NCI-H2029 treated with DMSO at 0.1 percent for 48 hours (cell line): ENCODE data around the gene SLC5A11.
"Not testable (repeated sequence)": the region's sequence is repeated elsewhere in the genome, so short reads cannot be mapped to it uniquely, and the experiment has no call there.

Experiments
- DNase-seq: peaks from one replicate; lab custom pipeline; 2025; lab: John Stamatoyannopoulos, UW

Gene SLC5A11

DNA sequence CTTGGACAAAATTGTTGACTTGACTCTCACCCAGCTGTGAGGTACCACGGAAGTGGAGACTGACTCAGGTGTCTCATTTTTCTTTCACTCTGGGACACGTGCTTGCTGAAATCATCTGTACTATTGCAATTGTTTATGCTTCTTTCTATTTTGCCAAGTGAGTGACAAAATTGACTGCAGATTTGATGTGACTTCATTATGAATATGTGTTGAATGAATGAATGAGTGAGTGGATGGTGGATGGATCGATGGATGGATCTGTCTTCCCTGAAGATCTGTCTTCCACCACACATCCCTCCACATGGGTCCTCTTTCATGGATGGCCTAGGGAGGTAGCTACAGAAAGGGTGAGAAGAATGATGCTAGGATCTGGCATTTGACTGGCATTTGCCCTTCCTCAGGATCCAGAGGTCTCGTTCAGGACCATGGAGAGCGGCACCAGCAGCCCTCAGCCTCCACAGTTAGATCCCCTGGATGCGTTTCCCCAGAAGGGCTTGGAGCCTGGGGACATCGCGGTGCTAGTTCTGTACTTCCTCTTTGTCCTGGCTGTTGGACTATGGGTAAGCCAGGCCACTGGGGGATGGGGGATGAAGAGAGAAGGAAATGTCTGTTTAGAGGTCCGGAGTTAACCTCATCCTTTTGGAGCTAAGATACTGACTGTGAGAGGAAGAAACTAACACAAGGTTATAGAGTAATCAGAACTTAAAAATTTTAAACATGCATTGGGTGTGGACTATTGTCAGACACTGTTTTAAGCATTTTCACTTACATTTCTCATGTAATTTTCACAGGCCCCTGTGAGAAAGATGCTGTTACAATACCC, 12.7 kb downstream of the SLC5A11 start:
- DNase-seq: no peak

DNA sequence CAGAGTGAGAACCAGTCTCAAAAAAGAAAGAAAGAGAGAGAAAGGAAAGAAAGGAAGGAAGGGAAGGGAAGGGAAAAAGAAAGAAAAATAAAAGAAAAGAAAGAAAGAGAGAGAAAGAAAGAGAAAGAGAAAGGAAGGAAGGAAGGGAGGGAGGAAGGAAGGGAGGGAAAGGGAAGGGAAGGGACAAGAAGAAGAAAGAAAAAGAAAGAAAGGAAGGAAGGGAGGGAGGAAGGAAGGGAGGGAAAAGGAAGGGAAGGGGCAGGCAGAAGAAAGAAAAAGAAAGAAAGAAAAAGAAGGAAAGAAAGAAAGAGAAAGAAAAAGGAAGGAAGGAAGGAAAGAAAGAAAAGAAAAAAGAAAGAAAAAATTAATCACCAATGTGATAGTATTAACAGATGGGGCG, 15.7 kb downstream of the SLC5A11 start:
- DNase-seq: no peak

DNA sequence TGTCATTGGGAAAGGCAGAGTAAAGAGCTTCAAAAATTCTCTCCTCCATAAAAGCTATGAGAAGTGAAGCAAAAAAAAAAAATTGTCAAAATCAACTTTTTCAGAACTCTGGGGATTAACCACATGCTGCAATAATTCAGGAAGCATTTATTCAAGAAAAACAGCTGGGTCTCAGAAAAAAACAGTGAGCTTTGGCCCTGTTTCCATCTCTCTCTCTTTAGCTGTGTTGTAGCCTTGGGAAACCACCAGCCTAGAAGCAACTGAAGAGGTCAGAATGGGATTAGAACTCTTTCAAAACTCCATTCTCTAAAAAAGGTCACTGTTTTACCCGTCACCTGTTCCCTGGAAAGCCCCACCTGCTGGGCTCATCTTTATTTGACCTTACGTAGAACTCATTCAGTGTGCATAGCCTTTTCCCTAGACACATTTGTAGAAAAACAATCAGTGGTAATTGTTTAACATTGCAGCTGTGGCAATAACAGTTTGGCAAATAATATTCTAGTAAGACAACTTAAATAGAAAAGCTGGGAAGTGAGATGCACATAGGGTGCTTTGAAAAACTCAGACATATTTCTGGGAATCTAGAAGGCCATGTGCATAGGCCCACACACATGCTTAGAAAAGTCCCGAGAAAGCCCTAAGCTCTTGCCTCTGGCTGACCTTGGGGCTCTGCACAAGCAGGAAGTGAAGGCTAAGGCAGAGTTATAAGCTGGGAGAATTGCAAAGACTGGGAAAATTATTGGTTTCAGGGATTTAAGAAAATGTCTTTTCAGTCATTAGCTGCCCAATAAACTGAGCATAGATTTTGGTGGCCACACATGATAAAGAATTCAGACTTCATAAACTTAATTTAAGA, 18.0 kb downstream of the SLC5A11 start:
- DNase-seq: no peak

DNA sequence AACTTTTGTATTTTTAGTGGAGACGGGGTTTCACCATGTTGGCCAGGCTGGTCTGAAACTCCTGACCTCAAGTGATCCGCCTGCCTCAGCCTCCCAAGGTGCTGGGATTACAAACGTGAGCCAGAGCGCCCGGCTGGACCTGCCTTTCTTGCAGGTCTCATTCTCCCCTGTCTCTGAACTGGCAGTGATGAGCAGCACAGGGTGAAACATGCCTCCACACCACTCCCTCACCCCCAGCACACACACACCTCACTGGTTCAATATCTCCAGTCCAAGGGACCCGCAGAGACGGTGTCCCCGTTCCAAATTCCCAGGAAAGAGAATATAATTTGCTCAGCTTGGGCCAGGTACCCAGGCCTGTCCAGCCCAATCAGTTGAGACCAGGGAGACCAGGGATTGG, 23.3 kb downstream of the SLC5A11 start:
- DNase-seq: no peak

DNA sequence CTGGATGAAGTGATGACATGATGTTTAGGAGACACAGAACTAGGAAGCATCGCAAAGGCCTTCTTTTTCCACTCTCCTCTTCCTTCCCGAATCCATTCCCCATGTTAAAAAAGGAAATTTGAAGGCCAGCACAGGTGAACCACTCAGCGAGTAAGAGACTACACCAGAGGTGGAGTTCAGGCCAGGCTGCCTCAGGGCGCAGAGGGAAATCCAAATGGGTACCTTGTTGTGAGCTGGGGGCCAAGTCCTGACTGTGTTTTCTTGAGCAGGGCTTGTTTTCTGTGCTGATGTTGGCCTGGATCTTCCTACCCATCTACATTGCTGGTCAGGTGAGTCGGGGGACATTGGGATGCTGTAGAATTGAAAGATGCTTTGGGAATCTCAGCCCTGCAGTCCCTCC, 26.1 kb downstream of the SLC5A11 start:
- DNase-seq: no peak

DNA sequence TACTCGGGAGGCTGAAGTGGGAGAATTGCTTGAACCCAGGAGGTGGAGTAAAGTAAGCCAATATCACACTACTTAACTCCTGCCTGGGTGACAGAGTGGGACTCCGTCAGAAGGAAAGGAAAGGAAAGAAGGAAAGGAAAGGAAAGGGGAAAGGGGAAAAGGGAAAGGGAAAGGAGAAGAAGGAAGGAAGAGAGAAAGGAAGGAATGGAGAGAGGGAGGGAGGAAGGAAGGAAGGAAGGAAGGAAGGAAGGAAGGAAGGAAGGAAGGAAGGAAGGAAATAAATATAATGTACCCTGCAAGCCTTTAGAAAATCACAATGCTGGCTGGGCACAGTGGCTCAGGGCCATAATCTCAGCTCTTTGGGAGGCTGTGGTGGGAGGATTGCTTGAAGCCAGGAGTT, 27.3 kb downstream of the SLC5A11 start:
- no peak for DNase-seq

DNA sequence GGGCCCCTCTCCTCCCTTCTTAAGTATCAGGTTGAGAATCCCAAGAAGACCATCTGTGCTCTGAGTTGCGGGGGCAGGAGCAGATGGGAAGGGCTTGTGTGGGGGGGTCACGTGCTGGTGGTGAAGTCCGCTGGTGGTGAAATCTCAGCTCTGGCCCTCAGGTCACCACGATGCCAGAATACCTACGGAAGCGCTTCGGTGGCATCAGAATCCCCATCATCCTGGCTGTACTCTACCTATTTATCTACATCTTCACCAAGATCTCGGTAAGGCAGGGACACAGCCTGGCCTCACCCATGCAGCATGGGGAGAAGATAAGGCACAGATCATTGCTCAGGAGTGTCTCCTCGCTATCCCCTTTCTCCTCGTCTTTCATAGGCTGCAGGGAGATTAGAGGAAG, 29.7 kb downstream of the SLC5A11 start:
- no peak for DNase-seq

DNA sequence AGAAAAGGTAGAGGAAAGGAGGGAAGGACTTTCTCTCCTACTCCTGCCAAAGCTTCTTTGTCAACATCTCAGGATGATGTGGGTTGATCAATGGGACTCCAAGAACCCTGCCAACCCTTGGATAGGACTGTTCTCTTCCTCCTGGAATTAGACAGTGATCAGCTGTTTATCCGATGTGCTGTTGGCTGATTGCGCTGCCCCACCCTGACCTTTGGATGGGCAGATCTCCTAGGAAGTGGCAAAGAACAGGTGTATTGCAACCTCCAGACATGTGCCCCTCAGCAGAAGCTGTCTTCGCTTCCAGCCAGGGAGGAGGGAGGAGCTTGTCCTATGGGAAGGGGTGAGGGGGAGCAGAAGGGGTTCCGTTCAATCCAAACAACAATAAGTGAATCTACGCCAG, 30.5 kb downstream of the SLC5A11 start:
- DNase-seq: no peak

DNA sequence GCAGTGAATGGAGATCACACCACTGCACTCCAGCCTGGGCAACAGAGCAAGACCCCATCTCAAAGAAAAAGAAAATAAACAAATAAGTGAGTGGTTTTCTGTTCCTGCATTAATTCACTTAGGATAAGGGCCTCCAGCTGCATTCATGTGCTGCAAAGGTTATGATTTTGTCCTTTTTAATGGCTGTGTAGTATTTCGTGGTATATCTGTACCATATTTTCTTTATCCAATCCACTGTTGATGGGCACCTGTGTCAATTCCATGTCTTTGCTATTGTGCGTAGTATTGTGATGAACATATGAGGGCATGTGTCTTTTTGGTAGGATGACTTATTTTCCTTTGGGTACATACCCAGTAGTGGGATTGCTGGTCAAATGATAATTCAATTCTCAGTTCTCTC, 33.9 kb downstream of the SLC5A11 start:
- DNase-seq: no peak

DNA sequence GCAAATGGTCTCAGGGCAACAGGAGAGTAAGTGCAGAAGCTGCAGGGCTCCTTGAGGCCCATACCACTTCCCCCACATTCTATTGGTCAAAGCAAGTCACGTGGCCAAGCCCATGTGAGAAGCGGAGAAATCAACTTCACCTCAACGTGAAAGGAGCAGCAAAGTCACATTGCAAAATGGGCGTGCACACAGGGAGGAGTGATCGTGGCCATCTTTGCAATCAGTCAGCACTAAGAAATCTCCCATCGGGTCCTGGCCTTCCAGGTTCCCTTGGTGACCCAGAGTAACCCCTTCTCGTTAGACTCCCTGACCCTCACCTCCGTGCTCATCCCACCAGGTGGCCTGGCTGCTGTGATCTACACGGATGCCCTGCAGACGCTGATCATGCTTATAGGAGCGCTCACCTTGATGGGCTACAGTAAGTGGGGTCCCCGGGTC, 38.0 kb downstream of the SLC5A11 start:
- DNase-seq: no peak

DNA sequence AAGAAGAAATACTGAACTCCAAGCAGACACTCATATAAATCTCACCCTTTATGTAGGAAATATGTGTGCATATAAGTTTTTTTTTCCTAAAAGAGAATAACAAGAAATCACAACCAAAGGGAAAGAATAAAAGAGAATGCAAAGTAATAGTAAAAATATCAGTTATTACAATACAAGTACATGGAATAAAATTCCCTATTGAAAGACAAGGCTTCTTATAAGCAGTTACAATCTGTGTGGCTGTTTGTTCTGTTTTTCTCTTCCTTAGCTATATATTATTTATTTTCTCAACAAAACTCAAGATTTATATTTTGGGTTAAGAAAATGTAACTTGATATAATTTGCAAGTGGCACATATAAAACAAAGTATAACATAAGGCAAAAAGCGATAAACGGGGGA, 41.7 kb downstream of the SLC5A11 start:
- no peak for DNase-seq

DNA sequence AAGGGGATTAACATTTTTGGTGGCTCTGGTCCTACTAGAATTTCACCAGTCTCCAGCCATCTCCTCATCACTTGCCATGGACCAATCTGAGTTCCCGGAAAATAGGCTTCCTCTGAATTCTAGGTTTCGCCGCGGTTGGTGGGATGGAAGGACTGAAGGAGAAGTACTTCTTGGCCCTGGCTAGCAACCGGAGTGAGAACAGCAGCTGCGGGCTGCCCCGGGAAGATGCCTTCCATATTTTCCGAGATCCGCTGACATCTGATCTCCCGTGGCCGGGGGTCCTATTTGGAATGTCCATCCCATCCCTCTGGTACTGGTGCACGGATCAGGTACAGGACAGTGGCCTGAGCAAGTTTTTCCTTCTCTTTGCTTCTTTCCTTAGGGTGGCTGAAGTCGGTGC, 45.0 kb downstream of the SLC5A11 start:
- no peak for DNase-seq

DNA sequence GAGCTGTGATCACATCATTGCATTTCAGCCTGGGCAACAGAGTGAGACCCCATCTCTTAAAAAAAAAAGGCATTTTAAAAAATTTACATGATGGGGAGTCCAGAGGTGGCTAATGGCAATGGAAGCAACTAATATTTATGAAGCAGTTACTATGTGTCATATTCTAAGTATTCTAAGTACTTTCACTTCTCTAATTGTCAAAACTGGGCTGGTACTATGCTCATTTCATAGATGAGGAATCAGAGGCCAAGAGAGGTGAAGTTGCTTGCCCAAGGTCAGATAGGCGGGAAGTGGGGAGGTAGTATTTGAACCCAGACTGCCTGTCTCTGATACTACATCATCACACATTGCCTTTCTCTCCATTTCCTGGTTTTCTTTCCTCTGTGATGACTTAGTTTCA, 50.7 kb downstream of the SLC5A11 start:
- no peak for DNase-seq

DNA sequence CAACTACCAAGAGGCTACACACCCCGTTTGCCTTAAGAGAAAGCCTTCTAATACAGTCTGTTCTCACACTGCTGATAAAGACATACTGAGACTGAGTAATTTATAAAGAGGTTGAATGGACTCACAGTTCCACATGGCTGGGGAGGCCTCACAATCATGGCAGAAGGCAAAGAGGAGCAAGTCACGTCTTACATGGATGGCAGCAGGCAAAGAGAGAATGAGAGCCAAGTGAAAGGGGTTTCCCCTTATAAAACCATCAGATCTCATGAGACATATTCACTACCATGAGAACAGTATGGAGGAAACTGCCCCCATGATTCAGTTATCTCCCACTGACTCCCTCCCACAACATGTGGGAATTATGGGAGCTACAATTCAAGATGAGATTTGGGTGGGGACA, 51.8 kb downstream of the SLC5A11 start:
- DNase-seq: not testable (repeated sequence)

DNA sequence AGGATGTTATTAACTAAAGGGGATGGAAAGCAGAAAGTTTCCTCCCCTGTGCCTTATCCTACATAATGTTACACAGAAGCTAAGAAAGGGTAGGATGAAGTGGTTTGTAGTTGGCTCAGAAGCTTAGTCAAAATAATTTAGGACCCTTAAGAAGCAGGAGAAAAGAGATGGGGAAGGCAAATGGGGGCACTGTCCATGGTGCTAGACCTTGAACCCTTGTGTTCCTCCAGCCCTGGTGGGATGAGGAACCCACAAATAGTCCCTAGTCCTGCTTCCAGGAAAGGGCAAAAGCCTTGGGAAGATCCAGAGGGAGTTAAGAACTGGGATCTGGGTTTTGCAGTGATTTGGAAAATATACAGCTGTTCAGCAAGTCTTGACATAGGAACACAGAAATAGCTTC, 54.5 kb downstream of the SLC5A11 start:
- no peak for DNase-seq

DNA sequence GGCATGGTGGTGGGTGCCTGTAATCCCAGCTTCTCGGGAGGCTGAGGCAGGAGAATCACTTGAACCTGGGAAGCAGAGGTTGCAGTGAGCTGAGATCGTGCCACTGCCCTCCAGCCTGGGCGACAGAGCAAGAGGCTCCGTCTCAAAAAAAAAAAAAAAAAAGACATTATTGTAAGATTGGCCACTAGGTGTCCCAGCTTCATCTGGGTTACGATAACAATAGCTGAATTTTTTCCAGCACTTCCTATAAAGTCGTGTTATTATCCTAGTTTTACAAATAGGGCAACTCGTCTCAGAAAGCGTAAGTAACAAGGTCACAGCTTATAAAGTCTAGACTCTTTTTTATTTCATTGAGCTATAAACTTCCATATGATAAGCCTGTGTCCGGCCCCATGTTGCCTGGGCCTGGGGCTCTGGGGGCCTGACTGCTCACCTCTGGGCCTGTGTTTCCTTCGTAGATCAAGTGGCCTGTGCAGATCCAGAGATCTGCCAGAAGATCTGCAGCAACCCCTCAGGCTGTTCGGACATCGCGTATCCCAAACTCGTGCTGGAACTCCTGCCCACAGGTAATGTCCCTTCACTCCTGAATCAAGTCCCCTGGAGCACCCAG, 60.5 kb downstream of the SLC5A11 start:
- no peak for DNase-seq

DNA sequence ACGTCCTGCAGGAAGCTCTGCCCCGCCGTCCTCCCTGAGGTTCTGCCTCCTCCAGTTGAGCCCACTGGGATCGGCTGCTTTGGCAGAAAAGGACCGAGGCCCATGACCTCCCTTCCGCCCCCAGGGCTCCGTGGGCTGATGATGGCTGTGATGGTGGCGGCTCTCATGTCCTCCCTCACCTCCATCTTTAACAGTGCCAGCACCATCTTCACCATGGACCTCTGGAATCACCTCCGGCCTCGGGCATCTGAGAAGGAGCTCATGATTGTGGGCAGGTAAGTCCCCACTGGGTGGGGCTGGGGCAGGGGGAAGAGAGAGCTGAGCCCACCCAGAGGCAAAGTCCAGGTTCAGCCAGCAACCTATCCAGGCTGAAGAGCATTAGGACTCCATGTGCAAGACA, 61.1 kb downstream of the SLC5A11 start:
- DNase-seq: no peak

DNA sequence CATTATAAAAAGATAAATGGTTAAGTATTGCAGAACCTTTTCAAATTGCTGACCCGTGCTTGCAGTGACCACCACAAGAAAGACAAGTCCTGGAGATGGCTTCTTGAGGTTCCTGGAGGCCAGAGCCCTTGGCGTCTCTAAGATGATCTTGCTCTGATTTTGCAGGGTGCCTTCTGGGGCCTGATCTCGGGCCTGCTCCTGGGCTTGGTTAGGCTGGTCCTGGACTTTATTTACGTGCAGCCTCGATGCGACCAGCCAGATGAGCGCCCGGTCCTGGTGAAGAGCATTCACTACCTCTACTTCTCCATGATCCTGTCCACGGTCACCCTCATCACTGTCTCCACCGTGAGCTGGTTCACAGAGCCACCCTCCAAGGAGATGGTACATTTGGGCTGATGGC, 63.0 kb downstream of the SLC5A11 start:
- DNase-seq: no peak

DNA sequence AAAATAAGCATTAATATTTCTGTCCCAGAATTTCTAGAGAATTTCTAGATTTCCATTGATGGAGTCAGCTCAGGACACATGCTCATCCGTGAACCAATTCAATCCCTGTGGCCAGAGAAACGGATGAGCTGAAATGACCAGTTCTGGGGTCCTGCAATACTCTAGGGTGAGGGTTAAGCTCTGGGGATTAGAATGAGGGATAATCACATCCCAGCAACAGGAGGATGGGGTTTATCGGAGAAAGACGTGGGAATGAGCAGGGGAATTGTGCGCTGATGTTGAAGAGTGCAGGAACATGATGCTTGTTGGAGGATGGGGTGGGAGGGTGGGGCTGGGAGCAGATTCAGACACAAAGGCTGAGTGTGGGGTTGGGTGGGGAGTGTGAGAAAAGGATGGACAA, 64.1 kb downstream of the SLC5A11 start:
- no peak for DNase-seq

DNA sequence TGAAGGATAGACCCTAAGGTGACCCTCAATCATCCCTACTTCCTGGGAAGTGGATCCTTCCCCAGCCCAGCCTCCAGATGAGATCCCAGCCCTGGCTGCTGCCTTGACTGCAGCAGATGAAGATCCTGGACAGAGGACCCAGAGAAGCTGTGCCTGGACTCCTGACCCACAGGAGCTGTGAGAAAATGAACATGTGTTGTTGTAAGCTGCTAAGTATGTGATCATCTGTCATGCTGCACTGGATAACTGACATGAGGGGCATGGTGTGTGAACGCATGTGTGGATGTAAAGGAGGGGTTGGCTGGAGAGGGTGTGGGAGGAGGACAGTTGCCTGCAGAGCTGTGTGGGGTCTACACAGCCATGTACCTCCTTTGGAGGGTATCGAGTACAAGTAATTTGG, 69.3 kb downstream of the SLC5A11 start:
- no peak for DNase-seq

DNA sequence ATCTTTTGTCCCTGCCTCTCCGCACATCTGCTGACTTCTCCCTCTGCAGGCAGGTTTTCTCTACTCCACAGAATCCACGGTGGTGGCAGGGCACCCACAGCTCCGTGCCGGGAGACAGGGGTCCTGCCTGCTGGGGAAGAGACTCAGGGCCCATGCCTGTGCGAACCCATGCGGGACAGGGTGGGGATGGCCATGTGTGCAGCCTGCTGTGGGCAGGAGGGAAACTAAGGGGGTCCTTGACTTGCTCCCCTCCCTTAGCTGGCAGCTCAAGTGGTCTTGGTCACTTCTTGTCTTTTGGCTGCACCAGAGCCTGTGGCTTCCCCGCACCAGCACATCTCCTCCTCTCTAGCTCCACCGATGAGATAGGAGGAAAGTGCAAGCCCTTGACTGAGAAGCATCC, 69.8 kb downstream of the SLC5A11 start:
- no peak for DNase-seq

DNA sequence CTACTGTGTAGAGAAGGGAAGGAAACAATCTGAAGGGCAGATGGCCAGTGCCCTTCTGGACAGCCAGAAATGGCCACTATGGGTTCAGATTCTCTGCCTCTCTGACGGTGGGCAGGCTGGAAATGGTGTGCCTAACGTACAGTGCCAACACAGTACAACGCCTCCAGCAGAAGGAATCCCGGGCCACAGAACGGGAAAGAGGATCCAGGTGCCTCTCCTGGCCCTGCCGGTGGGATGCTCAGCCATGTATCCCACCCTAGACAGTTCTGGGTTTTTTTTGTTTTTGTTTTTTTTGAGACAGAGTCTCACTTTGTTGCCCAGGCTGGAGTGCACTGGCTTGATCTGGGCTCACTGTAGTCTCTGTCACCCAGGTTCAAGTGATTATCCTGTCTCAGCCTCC, 71.5 kb downstream of the SLC5A11 start:
- no peak for DNase-seq

DNA sequence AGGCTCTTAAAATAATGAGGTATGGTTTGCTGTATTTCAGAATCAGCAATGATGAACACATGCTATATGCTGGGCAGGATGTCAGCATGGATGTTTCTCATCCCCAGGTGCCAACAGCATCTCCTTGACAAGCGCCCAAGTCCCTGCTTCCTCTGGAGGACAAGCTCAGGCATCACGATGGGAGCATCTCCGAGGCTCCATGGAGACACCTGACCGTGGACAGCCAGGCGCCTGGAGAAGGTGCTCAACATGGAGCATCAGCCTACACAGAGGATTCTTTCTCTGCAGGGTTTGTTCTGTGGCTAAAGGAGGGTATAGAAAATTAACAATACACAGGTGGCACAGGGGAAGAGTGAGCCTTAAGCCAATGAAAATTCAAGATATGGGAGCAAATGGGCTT, 72.1 kb downstream of the SLC5A11 start:
- no peak for DNase-seq
